PC-9 (cell line): ENCODE results near the gene CBR1. TPM values are rescaled to one million over a fixed set of nuclear protein-coding genes. Genes with fewer than 3 reads are reported as not detected.

ENCODE experiments used
- BruUV-seq: library from RNA; stranded (reverse); fragments of 400-500 nt; replicated peaks from 2 replicates; lab custom pipeline; 2021; lab: Mats Ljungman, UMichigan
- CTCF ChIA-PET: fragments of 300-600 bp; sonication (Branson Sonifier 250); formaldehyde crosslinking; loops from one replicate; lab custom pipeline; 2022; ENCODE audit warnings: antibody characterized with exemption; lab: Charles Lee
- POLR2A ChIA-PET: fragments of 300-600 bp; sonication (Branson Sonifier 250); formaldehyde crosslinking; loops from one replicate; lab custom pipeline; 2022; ENCODE audit warnings: antibody characterized with exemption; ENCODE audit not compliant: unreplicated experiment; lab: Charles Lee
- DNase-seq, 2 experiments: peaks; one replicate each; pipeline versions ENCODE4 v3.0.0 to v3.0.0-alpha.2; 2015 to 2022; ENCODE audit warnings: mixed read lengths in 1 of 2
- H2AFZ ChIP-seq: fragments of 200-600 bp; sonication (generic); 2 replicates; pipeline ENCODE4 v1.8.1; 2017; ENCODE audit warnings: antibody characterized with exemption
- H3F3A ChIP-seq: fragments of 200-600 bp; sonication (generic); 2 replicates; pipeline ENCODE4 v1.8.1; 2017; ENCODE audit warnings: antibody characterized with exemption, mild to moderate bottlenecking, low read depth; ENCODE audit not compliant: insufficient read depth
- H3K27ac ChIP-seq: fragments of 200-600 bp; sonication (generic); 2 replicates; pipeline ENCODE4 v1.6.1; 2016; ENCODE audit warnings: mixed run types
- H3K27me3 ChIP-seq: fragments of 200-600 bp; sonication (generic); 2 replicates; pipeline ENCODE4 v1.6.1; 2016; ENCODE audit warnings: low read depth, mixed run types; ENCODE audit not compliant: insufficient read depth
- H3K36me3 ChIP-seq: fragments of 200-600 bp; sonication (generic); 2 replicates; pipeline ENCODE4 v1.6.1; 2016; ENCODE audit warnings: low read depth, mixed run types
- H3K4me1 ChIP-seq: fragments of 200-600 bp; sonication (generic); replicated peaks from 2 replicates; pipeline ENCODE4 v1.6.1; 2016; ENCODE audit warnings: mixed run types; ENCODE audit not compliant: insufficient read depth
- H3K4me2 ChIP-seq: fragments of 200-600 bp; sonication (generic); 2 replicates; pipeline ENCODE4 v1.6.1; 2017; ENCODE audit warnings: mixed run types
- H3K4me3 ChIP-seq: fragments of 200-600 bp; sonication (generic); 2 replicates; pipeline ENCODE4 v1.6.1; 2016; ENCODE audit warnings: mixed run types
- H3K79me2 ChIP-seq: fragments of 200-600 bp; sonication (generic); 2 replicates; pipeline ENCODE4 v1.6.1; 2017; ENCODE audit warnings: low read depth, mixed run types
- H3K9me2 ChIP-seq: fragments of 200-600 bp; sonication (generic); 2 replicates; pipeline ENCODE4 v1.8.1; 2017; ENCODE audit warnings: mild to moderate bottlenecking; ENCODE audit not compliant: insufficient read depth
- H3K9me3 ChIP-seq: fragments of 200-600 bp; sonication (generic); 2 replicates; pipeline ENCODE4 v1.8.1; 2016; ENCODE audit warnings: low read depth; ENCODE audit not compliant: insufficient read depth
- H4K20me1 ChIP-seq: fragments of 200-600 bp; sonication (generic); 2 replicates; pipeline ENCODE4 v1.8.1; 2017; ENCODE audit not compliant: insufficient read depth
- CTCF ChIP-seq: fragments of 200-600 bp; sonication (generic); conservative IDR thresholded peaks from 2 replicates; pipeline ENCODE4 v1.6.1; 2017; ENCODE audit warnings: mixed run types, antibody characterized with exemption, mild to moderate bottlenecking, moderate library complexity
- EZH2 ChIP-seq: fragments of 200-600 bp; sonication (generic); IDR thresholded peaks from 2 replicates; pipeline ENCODE4 v1.8.0; 2017; ENCODE audit warnings: antibody characterized with exemption, low read depth
- intact Hi-C: fragments of 100-400 bp; cut with micrococcal nuclease; formaldehyde crosslinking; loops from one replicate; pipeline ENCODE4 v1.10.0; 2022; ENCODE audit not compliant: unreplicated experiment
- total RNA-seq: library from RNA; stranded (reverse); gene quantifications from 2 replicates; pipeline ENCODE4 v1.2.3, GENCODE V29; 2021

CBR1 gene
- total RNA-seq, 1 experiment from 2014 or later: 80.2 TPM

GRCh38 chr21:36052860-36053714 is 16.7 kb upstream of the CBR1 start:
- DNase-seq: no peak
- intact Hi-C loops: no loop called here

GRCh38 chr21:36053715-36054062 is 16.1 kb upstream of the CBR1 start:
- Histone ChIP-seq H3K36me3 (peaks cover 8% of the 10 kb centered on the region; the same call in 1 of the 2 replicates), H3K27ac (no peak overlapping the region), H4K20me1 (no peaks in the 10 kb centered on the region), H3K4me3 (no peak overlapping the region), H3K9me3 (no peaks in the 10 kb centered on the region), H3K9me2 (no peaks in the 10 kb centered on the region), H3K4me2 (no peak overlapping the region), H3K27me3 (no peaks in the 10 kb centered on the region), H3K4me1 (peaks cover 4% of the 10 kb centered on the region), H2AFZ (no peak overlapping the region), H3K79me2 (peaks cover 15% of the 10 kb centered on the region), H3F3A (no peaks in the 10 kb centered on the region)
- no peak for DNase-seq
- no peak for TF ChIP-seq EZH2
- no peak for TF ChIP-seq CTCF
- BruUV-seq: no TSS peak
- CTCF ChIA-PET: no interaction called here
- intact Hi-C loops: no loop called here
- POLR2A ChIA-PET: no interaction called here

More at GRCh38 chr21:36052860-36053714, 16.7 kb upstream of the CBR1 start:
- no TSS peak for BruUV-seq
- no peaks in the 10 kb centered on the region for H3K9me3 ChIP-seq
- no peaks in the 10 kb centered on the region for H3K4me1 ChIP-seq
- ChIA-PET POLR2A (no interaction called here), CTCF (interaction anchor here (0.6 kb wide), 1 partner anchor 602 kb away, joined by 3 read pairs; no protein-coding TSS in a partner anchor)
- TF ChIP-seq EZH2 (no peak), CTCF (no peak)
- H3K27me3 ChIP-seq: no peaks in the 10 kb centered on the region
- H3K4me3 ChIP-seq: no peak overlapping the region
- no peak overlapping the region for H2AFZ ChIP-seq
- no peak overlapping the region for H3K4me2 ChIP-seq
- H4K20me1 ChIP-seq: no peaks in the 10 kb centered on the region
- no peaks in the 10 kb centered on the region for H3K9me2 ChIP-seq
- H3F3A ChIP-seq: no peaks in the 10 kb centered on the region
- H3K79me2 ChIP-seq: peaks cover 9% of the 10 kb centered on the region
- H3K27ac ChIP-seq: no peak overlapping the region
- H3K36me3 ChIP-seq: peaks cover 8% of the 10 kb centered on the region; the same call in 1 of the 2 replicates

- Histone ChIP-seq H3K4me1 (peaks cover 9% of the 10 kb centered on the region), H4K20me1 (no peaks in the 10 kb centered on the region), H2AFZ (no peak overlapping the region), H3K27me3 (no peaks in the 10 kb centered on the region), H3K79me2 (peaks cover 20% of the 10 kb centered on the region), H3F3A (peaks cover 9% of the 10 kb centered on the region; the same call in 1 of the 2 replicates), H3K36me3 (peaks cover 6% of the 10 kb centered on the region; the same call in 1 of the 2 replicates), H3K4me3 (no peak overlapping the region), H3K9me3 (no peaks in the 10 kb centered on the region), H3K27ac (no peak overlapping the region), H3K4me2 (no peak overlapping the region), H3K9me2 (no peaks in the 10 kb centered on the region)
- intact Hi-C loops: no loop called here
- TF ChIP-seq EZH2 (no peak), CTCF (no peak)
- ChIA-PET POLR2A (no interaction called here), CTCF (interaction anchor here (0.5 to 0.6 kb wide), 2 partner anchors 44 to 156 kb away, joined by 4 to 5 read pairs; no protein-coding TSS in a partner anchor)
- no TSS peak for BruUV-seq
- DNase-seq: no peak
These were observed 14.3 kb upstream of the CBR1 start for GRCh38 chr21:36055551-36055950.
